Panc1 (cell line): Measurements from ENCODE around the gene CKAP2. TPM values are rescaled to one million over a fixed set of nuclear protein-coding genes. Genes with fewer than 3 reads are reported as not detected.
"Not testable (repeated sequence)": the region's sequence is repeated elsewhere in the genome, so short reads cannot be mapped to it uniquely, and the experiment has no call there.

Experiments
- ATAC-seq: fragments of 200-7000 bp; cut with Tn5 transposase; 2 replicates; pipeline ENCODE4 v1.9.1; 2020; ENCODE audit warnings: mild to moderate bottlenecking, moderate library complexity
- BruUV-seq: library from RNA; stranded (reverse); fragments of 400-500 nt; replicated peaks from 2 replicates; lab custom pipeline; 2021; lab: Mats Ljungman, UMichigan
- CTCF ChIA-PET: fragments of 300-600 bp; sonication (Branson Sonifier 250); formaldehyde crosslinking; loops from one replicate; lab custom pipeline; 2022; ENCODE audit warnings: antibody characterized with exemption; lab: Charles Lee
- POLR2A ChIA-PET: fragments of 300-600 bp; sonication (Branson Sonifier 250); formaldehyde crosslinking; loops from one replicate; lab custom pipeline; 2022; ENCODE audit warnings: antibody characterized with exemption; lab: Charles Lee
- DNase-seq: peaks from one replicate; pipeline ENCODE4 v3.0.0-alpha.2; 2010; ENCODE audit warnings: low read depth, low spot score
- H3K27ac ChIP-seq: 2 replicates; pipeline ENCODE4 v1.5.1; 2011; ENCODE audit warnings: mild to moderate bottlenecking, low read length, inconsistent platforms
- H3K27me3 ChIP-seq: fragments of 200-500 bp; sonication (Bioruptor generic); 2 replicates; pipeline ENCODE4 v1.6.0; 2014; ENCODE audit warnings: low read length, inconsistent platforms; ENCODE audit not compliant: control insufficient read depth, insufficient read depth
- H3K36me3 ChIP-seq: fragments of 200-500 bp; sonication (Bioruptor generic); 2 replicates; pipeline ENCODE4 v1.5.1; 2014; ENCODE audit warnings: inconsistent platforms, mild to moderate bottlenecking, low read length, moderate library complexity; ENCODE audit not compliant: control insufficient read depth, insufficient read depth
- H3K4me1 ChIP-seq: 2 replicates; pipeline ENCODE4 v1.5.1; 2011; ENCODE audit warnings: inconsistent platforms, mild to moderate bottlenecking, low read length, moderate library complexity; ENCODE audit not compliant: control insufficient read depth, insufficient read depth
- H3K4me3 ChIP-seq, 2 experiments: 2 replicates each; pipeline ENCODE4 v1.5.1; 2011 to 2012; ENCODE audit warnings: low read depth in 2 of 2, low read length in 2 of 2, mild to moderate bottlenecking in 2 of 2, inconsistent platforms in 1 of 2, moderate library complexity in 1 of 2
- H3K9me3 ChIP-seq: fragments of 200-500 bp; sonication (Bioruptor generic); 2 replicates; pipeline ENCODE4 v1.5.1; 2014; ENCODE audit warnings: low read depth, mild to moderate bottlenecking, inconsistent platforms, low read length, moderate library complexity; ENCODE audit not compliant: control insufficient read depth, insufficient read depth
- CTCF ChIP-seq: fragments of 450-650 bp; IDR thresholded peaks from 2 replicates; pipeline ENCODE4 v1.5.1; 2017; ENCODE audit warnings: mild to moderate bottlenecking
- POLR2AphosphoS5 ChIP-seq: IDR thresholded peaks from 2 replicates; pipeline ENCODE4 v1.6.1; 2012; ENCODE audit warnings: mild to moderate bottlenecking, low read depth, low read length, moderate library complexity
- REST ChIP-seq, 2 experiments: IDR thresholded peaks; 2 replicates each; pipeline ENCODE4 v1.6.1; 2011 to 2012; ENCODE audit warnings: low read depth in 2 of 2, control low read depth in 1 of 2, low read length in 1 of 2, mild to moderate bottlenecking in 1 of 2, moderate library complexity in 1 of 2; ENCODE audit not compliant: insufficient read depth in 1 of 2
- SIN3A ChIP-seq: IDR thresholded peaks from 2 replicates; pipeline ENCODE4 v1.6.1; 2012; ENCODE audit warnings: low read depth, mild to moderate bottlenecking, low read length, moderate library complexity, borderline replicate concordance; ENCODE audit not compliant: insufficient read depth
- TCF7L2 ChIP-seq: IDR thresholded peaks from 2 replicates; pipeline ENCODE4 v1.6.1; 2011; ENCODE audit warnings: mild to moderate bottlenecking, low read depth, low read length, inconsistent platforms
- in situ Hi-C: cut with HindIII; loops from 2 replicates; pipeline ENCODE4 v1.10.0; 2016; ENCODE audit warnings: low sequenced_read_pairs, low pct_unique_long_range_greater_than_20kb
- intact Hi-C: fragments of 100-400 bp; cut with micrococcal nuclease; formaldehyde crosslinking; loops from one replicate; pipeline ENCODE4 v1.10.0; 2022; ENCODE audit not compliant: unreplicated experiment
- total RNA-seq: library from RNA; stranded (reverse); gene quantifications from one replicate; pipeline ENCODE4 v1.2.1, GENCODE V29; 2021; ENCODE audit not compliant: unreplicated experiment

Gene CKAP2
- total RNA-seq, 1 experiment from 2014 or later, result 51.1 TPM

GRCh38 chr13:52406629-52407028 lies 48.6 kb upstream of the CKAP2 start:
- H3K4me1 ChIP-seq, result no peaks in the 10 kb centered on the region
- no peak for TF ChIP-seq SIN3A
- TF ChIP-seq CTCF, result no peak
- no peak for TF ChIP-seq REST (IDR thresholded peaks at IDR 0.05; ENCODE audit: insufficient read depth in 1 of 2, low read depth in 2 of 2, low read length in 1 of 2)
- no peak for TF ChIP-seq POLR2AphosphoS5
- TF ChIP-seq TCF7L2, result no peak
- H3K27ac ChIP-seq, result no peak overlapping the region
- in situ Hi-C loops, result no loop called here
- no peak for ATAC-seq
- H3K9me3 ChIP-seq, result no peaks in the 10 kb centered on the region
- POLR2A ChIA-PET, result no interaction called here
- no peaks in the 10 kb centered on the region for H3K27me3 ChIP-seq
- no peak for DNase-seq
- peak overlapping the region; percentile 61; a peak in 3 of 4 replicates for H3K4me3 ChIP-seq
- BruUV-seq, result no TSS peak
- H3K36me3 ChIP-seq, result no peaks in the 10 kb centered on the region; the same call in 1 of the 2 replicates
- CTCF ChIA-PET, result no interaction called here
- intact Hi-C loops, result no loop called here

- ATAC-seq, H3K9me3 ChIP-seq, POLR2A ChIA-PET, intact Hi-C loops, DNase-seq, H3K27me3 ChIP-seq, H3K4me3 ChIP-seq, H3K27ac ChIP-seq, H3K36me3 ChIP-seq, CTCF ChIA-PET, BruUV-seq, H3K4me1 ChIP-seq, in situ Hi-C loops: not testable (repeated sequence)
These were observed 47.8 kb upstream of the CKAP2 start for GRCh38 chr13:52407436-52407835.

GRCh38 chr13:52408071-52408658 lies 47.1 kb upstream of the CKAP2 start:
- H3K27me3 ChIP-seq, CTCF ChIA-PET, BruUV-seq, intact Hi-C loops, H3K9me3 ChIP-seq, DNase-seq, H3K36me3 ChIP-seq, H3K4me3 ChIP-seq, H3K4me1 ChIP-seq, in situ Hi-C loops, ATAC-seq, H3K27ac ChIP-seq: not testable (repeated sequence)
- POLR2A ChIA-PET, result interaction anchor here (0.6 kb wide), 1 partner anchor 17 kb away, joined by 6 read pairs; no protein-coding TSS in a partner anchor
